D721Med (cell line): ENCODE measurements around the gene PKP2.

Source experiments
- DNase-seq: peaks from one replicate; pipeline ENCODE4 v3.0.0; 2011; ENCODE audit warnings: low spot score; ENCODE audit not compliant: insufficient read length
- FAIRE-seq: peaks from 2 replicates; lab custom pipeline; 2011; peaks lifted over from hg19 to GRCh38; lab: Jason Lieb, UNC
- TF ChIP-seq, protein P1 (sequence below): IDR thresholded peaks from 2 replicates; pipeline ENCODE4 v1.5.1; 2012; ENCODE audit warnings: mild to moderate bottlenecking, control low read depth; ENCODE audit not compliant: insufficient read depth; ENCODE audit errors: missing control alignments

PKP2 gene

GRCh38 chr12:32896432-32897280 is at the start of gene PKP2:
PKP2 (minus strand) TSS chr12:32896777; CDS start chr12:32896731, 46 bp downstream.
- TF ChIP-seq, protein P1, sequence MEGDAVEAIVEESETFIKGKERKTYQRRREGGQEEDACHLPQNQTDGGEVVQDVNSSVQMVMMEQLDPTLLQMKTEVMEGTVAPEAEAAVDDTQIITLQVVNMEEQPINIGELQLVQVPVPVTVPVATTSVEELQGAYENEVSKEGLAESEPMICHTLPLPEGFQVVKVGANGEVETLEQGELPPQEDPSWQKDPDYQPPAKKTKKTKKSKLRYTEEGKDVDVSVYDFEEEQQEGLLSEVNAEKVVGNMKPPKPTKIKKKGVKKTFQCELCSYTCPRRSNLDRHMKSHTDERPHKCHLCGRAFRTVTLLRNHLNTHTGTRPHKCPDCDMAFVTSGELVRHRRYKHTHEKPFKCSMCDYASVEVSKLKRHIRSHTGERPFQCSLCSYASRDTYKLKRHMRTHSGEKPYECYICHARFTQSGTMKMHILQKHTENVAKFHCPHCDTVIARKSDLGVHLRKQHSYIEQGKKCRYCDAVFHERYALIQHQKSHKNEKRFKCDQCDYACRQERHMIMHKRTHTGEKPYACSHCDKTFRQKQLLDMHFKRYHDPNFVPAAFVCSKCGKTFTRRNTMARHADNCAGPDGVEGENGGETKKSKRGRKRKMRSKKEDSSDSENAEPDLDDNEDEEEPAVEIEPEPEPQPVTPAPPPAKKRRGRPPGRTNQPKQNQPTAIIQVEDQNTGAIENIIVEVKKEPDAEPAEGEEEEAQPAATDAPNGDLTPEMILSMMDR = no peak
- FAIRE-seq (no peak), DNase-seq (peak; percentile 80)

DNA sequence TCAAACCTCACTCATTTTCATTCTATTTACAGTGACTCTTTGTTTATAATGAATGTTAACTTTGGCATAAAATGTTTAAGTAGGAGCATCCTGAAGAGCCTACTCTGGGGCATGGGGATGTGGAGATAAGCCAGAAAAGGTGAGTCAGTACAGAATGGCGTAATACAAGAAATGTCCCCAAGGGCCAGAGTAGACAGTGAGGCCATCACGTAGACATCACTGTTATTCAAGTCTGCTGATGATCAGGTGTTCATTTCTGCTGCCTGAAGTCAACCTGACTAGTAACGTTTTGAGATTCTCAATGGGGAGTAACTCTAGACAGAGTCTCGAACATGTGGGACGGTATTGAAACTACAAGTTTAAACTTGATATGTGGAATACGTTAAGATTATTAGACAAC is 47.6 kb upstream of the PKP2 start:
- FAIRE-seq = no peak
- no peak for DNase-seq
- TF ChIP-seq, protein P1 = no peak

DNA sequence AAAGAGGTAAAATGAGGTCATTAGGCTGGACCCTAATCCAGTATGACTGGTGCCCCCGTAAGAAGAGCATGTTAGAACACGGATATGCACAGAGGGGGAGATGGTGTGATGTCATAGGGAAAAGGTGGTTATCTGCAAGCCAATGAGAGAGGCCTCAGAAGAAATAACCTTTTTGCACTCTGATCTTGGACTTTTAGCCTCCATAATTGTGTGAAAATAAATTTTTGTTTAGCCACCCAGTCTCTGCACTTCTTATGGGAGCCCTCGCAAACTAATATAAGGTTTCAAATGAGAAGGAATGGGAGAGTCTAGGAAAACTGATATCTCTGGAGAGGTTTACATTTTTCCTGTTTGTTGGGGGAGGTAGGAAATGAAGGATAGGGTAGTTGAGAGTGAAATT is 43.2 kb upstream of the PKP2 start:
- FAIRE-seq (no peak), DNase-seq (no peak)
- TF ChIP-seq, protein P1 = no peak

DNA sequence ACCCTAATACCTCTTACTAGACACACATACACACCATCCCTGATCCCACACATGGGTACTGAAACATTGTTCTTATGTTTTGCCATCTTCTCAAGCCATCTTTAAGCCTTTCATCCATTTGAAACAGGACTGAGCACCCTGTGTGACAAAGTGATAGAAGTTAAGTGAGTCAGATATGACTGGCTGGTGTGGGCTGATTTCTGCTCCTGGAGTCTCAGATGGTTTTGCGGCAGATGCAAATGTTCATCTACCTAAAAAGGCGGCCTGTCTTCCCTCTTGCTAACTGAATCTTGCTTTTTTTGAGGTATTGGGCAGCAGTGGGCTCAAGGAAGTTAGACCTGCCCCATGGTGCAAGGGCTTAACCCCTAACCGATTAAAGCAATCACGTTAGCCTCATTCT is 30.4 kb upstream of the PKP2 start:
- DNase-seq = no peak
- TF ChIP-seq, protein P1 = no peak
- no peak for FAIRE-seq

- no peak for FAIRE-seq
- no peak for DNase-seq
Measured at GRCh38 chr12:32926356-32926755, 29.8 kb upstream of the PKP2 start.

DNA sequence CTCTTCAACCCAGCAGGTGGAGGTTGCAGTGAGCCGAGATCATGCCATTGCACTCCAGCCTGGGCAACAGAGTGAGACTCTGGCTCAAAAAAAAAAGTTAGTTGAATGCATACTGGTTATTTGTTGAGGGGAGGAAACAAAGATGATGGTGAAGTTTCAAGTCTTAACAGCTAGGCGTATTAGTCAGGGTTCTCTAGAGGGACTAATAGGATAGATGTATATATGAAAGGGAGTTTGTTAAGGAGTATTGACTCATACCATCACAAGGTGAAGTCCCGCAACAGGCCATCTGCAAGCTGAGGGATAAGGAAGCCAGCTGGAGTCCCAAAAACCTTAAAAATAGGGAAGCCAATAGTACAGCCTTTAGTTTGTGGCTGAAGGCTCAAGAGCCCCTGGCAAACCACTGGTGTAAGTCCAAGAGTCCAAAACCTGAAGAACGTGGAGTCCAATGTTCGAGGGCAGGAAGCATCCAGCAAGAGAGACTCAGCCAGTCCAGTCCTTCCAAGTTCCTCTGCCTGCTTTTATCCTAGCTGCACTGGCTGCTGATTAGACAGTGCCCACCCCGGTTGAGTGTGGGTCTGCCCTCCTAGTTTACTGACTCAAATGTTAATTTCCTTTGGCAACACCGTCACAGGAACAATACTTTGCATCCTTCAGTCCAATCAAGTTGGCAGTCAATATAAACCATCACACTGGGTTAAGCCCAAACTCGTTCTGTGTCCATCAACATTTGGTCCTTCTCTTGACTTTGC is 26.1 kb upstream of the PKP2 start:
- FAIRE-seq = no peak
- TF ChIP-seq, protein P1 = no peak

More at GRCh38 chr12:32926356-32926755, 29.8 kb upstream of the PKP2 start:
- TF ChIP-seq, protein P1 = no peak

More for the DNA sequence above, 26.1 kb upstream of the PKP2 start:
- no peak for DNase-seq
